ENCODE measurements around the gene GRAMD4.

GRAMD4 gene

GRCh38 chr22:46693634-46694415, 73.6 kb downstream of the GRAMD4 start:
- DNase-seq (ENCODE audit: low read depth), result no peak

DNA sequence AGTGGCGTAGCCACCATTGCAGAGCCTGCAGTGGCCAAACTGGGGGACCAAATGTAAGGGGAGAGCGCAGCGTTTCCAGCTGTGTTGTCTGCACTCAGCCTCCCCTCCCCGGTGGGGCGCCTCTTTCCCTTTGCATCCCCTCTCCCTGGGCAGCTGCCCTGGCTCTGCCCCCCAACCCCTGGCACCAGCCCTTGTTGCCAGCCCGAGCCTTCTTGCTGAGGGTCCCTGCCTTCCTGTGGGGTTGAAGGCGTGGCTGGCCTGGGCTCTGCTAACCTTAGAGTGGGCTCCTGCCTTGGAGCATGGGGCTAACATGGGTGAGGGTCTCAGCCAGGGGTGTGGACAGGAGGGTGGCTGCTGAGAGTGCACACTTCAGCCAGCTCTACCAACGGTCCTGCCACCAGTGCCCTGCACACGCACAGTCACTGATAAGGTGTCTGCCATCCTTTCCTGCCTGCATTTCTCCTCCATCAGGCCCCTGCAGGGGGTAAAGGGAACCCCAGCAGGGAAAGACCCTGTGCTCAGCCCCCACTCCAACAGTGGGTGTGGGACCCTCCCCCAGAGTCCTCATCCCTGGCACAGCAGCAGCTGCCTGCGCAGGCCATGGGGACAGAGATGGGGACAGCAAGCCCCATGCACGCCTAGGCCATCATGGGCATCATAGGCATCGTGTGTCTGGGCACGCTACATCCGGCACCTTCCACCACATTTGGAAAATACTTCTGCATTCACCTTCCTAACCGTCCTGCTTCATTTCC, 74.4 kb downstream of the GRAMD4 start:
- DNase-seq (ENCODE audit: low read depth), result no peak

DNA sequence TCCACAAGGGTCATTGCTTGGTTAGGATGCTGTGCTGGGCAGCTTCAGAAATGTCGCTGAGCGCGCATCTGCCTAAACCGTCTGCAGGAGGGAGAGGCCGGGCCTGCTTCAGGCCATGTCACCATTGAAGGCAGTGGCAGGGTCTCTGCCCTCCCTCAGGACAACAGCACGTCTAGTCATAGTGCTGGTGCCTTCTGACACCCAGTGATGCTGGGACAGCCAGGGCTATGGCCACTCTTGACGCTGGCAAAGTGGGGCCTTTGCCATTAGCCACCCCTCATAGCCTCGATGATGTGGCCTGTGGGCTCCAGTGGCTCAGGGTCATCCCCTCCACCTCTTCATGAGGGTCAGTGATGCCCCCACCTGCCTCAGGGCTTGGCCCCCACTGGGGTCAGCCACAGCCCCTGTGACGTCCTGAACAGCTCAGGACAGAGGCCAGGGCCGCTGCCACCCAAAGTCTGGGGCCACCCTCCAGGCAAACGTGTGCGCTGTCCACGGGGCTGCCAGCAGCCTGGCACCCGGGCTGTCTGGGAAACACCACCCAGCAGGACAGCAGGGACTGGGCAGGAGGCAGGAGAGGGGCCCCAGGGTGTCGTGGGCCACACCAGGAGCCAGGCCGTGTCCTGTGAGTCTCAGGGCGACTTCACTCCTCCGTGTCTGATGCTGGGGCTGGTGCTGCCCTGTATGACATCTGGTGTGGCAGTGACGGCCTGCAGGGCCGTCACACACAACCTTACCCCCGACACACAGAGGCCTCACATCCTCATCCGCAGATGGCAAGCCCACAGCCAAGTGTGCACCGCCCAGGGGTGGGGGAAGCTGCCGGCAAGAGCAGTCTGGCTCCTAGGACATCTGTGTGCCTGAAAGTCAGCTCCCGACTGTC, 75.4 kb downstream of the GRAMD4 start:
- DNase-seq (ENCODE audit: low read depth), result no peak

GRCh38 chr22:46696229-46696518, 76.0 kb downstream of the GRAMD4 start:
- DNase-seq (ENCODE audit: low read depth), result no peak

DNA sequence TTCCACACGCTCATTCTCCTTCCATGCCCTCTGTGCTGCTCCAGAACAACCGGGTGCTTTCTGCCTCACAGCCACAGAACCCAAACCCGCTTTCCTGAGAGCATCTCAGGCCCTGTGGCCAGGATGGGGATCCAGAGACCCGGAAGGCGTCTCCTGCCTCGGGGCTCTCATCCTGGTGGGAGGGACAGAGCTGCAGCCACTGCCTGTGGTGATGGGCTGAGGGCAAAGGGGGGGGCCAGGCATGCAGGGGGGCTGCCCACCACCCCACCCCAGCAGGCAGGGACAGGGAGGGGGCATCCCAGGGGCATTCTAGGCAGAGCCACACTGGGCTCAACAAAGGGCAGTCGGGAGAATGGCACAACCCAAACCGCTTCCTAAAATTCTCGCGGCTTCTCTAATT, 76.4 kb downstream of the GRAMD4 start:
- DNase-seq (ENCODE audit: low read depth), result no peak

DNA sequence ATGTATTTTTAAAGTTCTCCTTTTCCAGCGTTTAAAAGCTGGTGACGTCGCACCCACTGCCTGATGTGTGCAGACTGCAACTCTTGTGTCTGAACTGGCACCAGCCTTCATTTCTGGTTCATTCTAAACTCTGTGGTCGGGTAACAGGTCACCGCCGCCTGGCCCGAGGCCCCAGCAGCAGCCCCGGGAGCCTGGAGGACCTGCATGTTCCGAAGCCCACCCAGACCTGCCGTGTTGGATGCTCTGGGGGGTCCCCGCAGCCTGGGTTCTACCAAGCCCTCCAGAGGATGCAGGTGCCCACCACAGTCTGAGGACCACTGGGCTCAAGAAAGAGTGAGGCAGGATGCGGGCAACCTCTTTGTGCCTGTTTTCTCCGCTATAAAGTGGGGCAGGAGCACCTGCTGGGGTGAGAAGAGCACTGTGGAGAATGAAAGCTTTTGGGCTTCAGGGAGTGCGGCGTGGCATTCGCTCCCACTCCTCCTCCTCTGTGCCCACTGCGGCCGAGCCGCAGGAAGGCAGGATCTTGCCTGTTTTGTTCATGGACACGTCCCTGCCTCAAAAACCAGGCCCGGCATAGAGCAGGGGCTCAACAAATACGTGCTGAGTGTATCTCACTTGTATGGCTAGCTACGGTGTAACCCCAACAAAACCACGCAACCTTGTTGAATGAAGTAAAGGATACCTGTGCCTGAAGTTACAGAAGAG, 77.8 kb downstream of the GRAMD4 start:
- DNase-seq (ENCODE audit: low read depth), result no peak

DNA sequence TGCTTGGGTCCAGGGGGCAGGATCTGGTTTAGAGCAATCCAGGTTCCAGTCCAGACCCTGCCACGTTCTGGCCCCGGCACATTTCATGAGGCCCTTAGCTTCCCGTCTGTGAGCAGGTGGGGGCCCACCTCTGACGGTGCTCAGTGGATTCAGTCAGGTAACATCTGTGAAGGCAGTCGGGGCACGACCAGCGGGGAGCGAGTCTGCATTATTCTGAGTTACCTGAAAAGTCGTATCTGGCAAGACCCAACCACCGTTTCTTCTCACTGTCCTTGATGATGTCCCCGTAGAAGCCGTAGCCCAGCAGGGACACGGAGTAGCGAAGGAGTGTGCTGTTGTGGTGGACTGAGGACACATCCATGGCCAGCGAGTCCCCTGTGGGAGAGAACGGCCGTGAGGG, 78.9 kb downstream of the GRAMD4 start:
- DNase-seq (ENCODE audit: low read depth), result no peak

DNA sequence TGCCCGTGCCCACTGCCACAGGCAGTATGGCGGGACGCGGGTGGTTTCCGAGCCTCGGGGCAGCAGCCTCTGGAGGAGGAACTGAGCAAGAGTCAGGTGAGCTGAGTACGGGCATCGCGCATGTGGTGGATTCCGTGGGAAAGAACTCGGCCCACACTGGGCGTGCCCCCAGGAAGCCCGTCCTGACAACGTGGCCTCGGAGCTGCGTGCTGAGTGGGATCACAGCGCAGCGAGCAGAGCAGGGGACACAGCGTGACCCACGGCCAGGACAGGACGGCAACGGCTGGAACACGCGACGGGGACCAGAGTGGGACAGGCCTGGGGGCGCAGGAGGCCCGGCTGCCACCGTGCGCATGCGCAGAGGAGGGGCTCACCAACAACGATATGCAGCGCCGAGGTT, 81.1 kb downstream of the GRAMD4 start:
- DNase-seq (ENCODE audit: low read depth), result no peak

GRCh38 chr22:46703171-46703995, 83.2 kb downstream of the GRAMD4 start:
- no peak for DNase-seq (ENCODE audit: low read depth)

DNA sequence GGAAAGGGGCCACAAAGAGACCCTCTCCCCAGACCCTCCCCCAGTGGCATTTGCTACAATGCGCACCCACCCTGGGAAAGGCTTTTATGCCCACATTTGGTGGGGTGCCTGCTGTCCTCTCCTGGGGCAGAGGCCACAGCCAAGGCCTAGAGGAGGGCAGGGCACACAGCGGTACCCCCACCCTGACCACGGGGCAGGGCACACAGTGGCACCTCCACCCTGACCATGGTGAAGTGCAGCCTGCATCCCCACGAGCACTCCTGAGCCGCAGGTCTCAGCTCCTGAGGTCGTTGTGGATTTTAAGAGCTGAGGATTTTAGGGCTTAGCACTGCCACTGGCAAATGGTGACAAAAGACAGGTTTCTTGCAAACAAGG, 83.8 kb downstream of the GRAMD4 start:
- DNase-seq (ENCODE audit: low read depth), result no peak

GRCh38 chr22:46706060-46706459, 85.9 kb downstream of the GRAMD4 start:
- DNase-seq (ENCODE audit: low read depth), result no peak

GRCh38 chr22:46707305-46707704, 87.1 kb downstream of the GRAMD4 start:
- no peak for DNase-seq (ENCODE audit: low read depth)

DNA sequence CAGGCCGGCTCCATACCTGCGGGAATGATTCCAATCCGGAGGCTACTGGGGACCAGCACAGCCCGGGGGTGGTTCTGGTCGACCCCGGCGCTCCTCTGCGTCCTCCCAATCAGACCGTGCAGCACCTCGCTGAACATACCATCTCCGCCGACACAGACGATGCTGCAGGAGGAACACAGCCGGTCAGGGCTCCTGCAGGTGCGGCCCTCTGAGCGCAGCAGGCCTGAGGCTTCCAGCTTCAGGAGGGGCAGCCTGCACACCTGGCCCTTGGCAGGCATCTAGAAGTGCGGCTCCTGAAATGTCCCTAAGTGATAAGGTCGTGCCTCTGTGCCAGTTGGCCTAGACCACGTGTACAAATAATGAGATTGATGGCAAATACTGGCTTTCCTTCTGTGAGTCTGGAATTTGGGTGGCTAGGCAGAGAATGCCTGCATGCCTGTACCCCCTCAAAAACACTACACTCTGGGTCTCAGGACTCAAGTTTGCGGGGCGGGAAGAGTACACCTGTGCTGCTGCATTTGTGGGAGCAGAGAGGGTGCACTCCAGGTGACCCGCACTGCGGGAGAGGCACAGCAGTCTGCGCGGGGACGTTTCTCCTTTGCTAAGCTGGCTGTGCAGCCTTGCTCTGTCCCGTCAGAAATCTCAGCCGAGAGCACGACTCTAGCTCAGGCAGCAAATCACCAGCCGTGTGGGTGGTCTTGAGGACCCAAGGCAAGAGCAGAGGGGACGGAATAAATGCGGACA, 87.8 kb downstream of the GRAMD4 start:
- no peak for DNase-seq (ENCODE audit: low read depth)

DNA sequence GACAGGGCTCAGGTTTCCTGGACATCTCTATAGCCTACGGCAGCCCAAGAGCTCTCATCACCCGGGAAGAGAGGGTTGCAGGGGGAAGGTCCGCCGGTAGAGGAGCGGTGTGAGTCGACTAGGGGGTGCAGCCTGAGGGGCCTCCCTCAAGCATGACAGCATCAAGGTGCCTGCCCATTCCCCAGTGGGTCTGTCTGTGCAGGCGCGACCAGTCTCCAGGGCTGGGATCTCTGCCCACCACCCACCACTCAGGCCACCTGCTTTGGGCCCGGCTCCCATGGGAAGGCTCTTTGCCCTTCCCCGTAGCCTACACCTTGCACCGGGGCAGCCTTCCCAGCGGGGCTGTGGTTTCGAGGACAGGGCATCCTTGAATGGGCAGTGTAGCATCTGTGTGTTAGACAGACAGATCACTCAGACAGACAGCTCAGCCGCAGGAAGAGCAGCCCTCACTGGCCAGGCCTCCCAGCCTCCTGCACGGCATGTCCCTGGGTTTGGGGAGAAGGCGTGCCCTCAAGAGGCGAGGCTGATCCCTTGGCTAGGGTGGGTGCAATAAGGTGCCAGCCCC, 88.7 kb downstream of the GRAMD4 start:
- DNase-seq (ENCODE audit: low read depth), result no peak

DNA sequence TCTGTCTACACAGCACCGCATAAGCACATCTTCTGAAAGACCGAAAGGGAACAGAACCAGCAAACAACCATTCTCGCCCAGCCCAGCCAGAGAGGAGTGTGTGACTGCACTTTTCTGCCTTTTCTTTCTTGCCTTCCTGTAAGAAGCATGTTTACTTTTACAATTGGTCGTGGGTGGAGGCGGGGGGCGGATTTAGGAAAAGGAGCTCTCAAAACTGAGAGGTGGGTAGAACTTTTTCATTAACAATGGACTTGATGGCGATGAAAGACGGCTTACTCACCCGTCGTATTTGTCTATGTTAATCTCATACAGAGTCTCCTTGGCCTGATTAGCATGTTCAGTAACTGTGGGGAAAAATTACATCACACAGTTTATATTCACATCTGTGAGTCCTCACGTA, 90.6 kb downstream of the GRAMD4 start:
- DNase-seq (ENCODE audit: low read depth), result no peak

DNA sequence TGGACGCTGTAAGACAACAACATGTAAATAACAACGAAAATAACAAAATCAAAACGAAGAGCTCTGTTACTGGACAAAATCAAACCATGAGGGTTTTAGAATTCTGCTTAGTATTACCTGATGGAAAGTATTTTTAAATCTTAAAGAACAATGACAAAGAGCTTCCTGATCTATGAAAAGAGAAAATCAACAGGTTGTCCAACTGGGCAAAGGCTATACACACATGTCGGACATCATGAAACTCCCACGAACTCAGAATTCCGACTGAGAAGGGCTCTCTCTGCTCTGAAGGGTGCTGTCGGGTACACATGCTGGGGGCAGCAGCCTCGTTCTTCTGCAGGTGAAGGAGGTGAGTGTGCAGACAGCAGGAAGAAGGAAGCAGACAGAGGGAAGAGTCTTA, 92.1 kb downstream of the GRAMD4 start:
- no peak for DNase-seq (ENCODE audit: low read depth)

DNA sequence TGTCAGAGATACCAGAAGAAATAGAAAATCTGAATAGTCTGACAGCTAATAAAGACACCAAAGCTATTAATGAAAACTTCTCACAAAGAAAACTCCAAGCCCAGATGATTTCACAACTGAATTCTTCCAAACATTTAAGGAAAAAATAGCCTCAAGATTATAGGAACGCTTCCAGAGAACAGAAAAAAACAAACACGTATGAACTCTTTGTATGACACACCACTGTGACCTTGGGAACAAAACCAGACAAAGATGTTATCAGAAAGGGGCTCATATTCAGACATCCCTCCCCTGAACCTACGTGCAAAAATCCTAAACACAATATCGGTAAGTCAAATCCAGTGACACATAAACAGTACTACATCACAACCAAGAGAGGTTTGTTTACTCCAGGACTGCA, 94.4 kb downstream of the GRAMD4 start:
- DNase-seq (ENCODE audit: low read depth), result no peak

GRCh38 chr22:46719921-46720320, 99.7 kb downstream of the GRAMD4 start:
- DNase-seq (ENCODE audit: low read depth), result no peak

GRCh38 chr22:46721501-46722085, 101.4 kb downstream of the GRAMD4 start:
- DNase-seq (ENCODE audit: low read depth), result no peak

DNA sequence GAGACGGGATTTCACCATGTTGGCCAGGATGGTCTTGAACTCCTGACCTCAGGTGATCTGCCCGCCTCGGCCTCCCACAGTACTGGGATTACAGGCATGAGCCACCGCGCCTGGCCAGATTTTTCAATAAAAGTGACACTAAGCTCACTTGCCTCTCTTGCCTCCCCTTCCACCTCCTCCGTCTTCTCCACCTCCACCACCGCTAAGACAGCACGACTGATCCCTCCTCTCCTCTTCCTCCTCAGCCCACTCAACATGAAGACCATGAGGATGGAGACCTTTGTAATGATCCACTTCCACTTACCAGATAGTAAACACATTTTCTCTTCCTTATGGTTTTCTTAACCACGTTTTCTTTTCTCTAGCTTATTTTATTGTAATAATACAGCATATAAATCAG, 103.7 kb downstream of the GRAMD4 start:
- DNase-seq (ENCODE audit: low read depth), result no peak
